ENCODE results near the gene GMEB2. TPM values are rescaled to one million over a fixed set of nuclear protein-coding genes. Genes with fewer than 3 reads are reported as not detected.
A peak's percentile ranks its signal among the peaks of the same experiment; 100 is the strongest.

The GMEB2 gene
- total and polyA plus RNA-seq, 7 experiments from 2014 or later, result 11.0 to 30.2 (median 21.9) TPM

DNA sequence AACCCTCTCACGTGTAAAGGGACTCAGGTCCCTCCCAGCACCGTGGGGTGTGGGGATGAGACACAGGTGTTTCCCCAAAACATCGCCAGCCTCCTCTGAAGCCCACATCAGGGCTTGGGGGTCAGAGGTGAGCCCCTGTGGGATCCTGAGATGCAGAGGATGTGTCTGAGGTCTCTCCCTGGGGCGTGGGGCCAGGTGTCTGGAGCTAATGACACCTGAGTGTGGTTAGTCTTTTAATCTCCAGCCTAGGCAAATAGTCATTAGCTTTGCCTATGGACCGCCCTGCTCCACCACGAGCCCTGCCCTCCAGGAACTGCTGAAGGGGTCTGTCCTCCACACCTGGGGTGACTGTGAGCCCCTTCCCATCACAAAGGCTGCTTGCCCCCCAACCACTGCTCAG, 81.1 kb downstream of the GMEB2 start:
- H3K27me3 Mint-ChIP-seq, result peaks cover 0 to 21% (median 5%) of the 10 kb centered on the region in 5 donors
- H3K27ac ChIP-seq (ENCODE audit: low read depth, low read length), result no peak overlapping the region
- H3K4me1 ChIP-seq (ENCODE audit: control insufficient read depth in 2 of 2, insufficient read depth in 2 of 2, low read length in 2 of 2), result no peaks in the 10 kb centered on the region
- POLR2A ChIA-PET, result no interaction called here
- CTCF ChIA-PET, result interaction anchor here (0.7 kb wide), 1 partner anchor 9 kb away, joined by 4 read pairs; the partner anchor contains the start of gene PTK6
- no peak overlapping the region for H3K4me3 ChIP-seq (ENCODE audit: low read length)
- ATAC-seq (peak; percentile 36), DNase-seq (no peak)
- H3K4me1 Mint-ChIP-seq, result peaks cover 2 to 8% (median 5%) of the 10 kb centered on the region in 7 donors
- no peaks in the 10 kb centered on the region for H3K27me3 ChIP-seq (ENCODE audit: control insufficient read depth in 2 of 2, insufficient read depth in 2 of 2, low read length in 2 of 2)
- no peaks in the 10 kb centered on the region for H3K36me3 ChIP-seq (ENCODE audit: control insufficient read depth in 2 of 3, insufficient read depth in 3 of 3, low read length in 3 of 3)
- intact Hi-C loops (cut with micrococcal nuclease), result no loop called here
- no peak overlapping the region for H3K27ac Mint-ChIP-seq
- no peaks in the 10 kb centered on the region for H3K36me3 Mint-ChIP-seq
- H3K9me3 Mint-ChIP-seq, result no peaks in the 10 kb centered on the region
- no peaks in the 10 kb centered on the region for H3K9me3 ChIP-seq (ENCODE audit: control insufficient read depth in 2 of 3, low read length in 3 of 3)
- H3K4me3 Mint-ChIP-seq, result no peak overlapping the region

DNA sequence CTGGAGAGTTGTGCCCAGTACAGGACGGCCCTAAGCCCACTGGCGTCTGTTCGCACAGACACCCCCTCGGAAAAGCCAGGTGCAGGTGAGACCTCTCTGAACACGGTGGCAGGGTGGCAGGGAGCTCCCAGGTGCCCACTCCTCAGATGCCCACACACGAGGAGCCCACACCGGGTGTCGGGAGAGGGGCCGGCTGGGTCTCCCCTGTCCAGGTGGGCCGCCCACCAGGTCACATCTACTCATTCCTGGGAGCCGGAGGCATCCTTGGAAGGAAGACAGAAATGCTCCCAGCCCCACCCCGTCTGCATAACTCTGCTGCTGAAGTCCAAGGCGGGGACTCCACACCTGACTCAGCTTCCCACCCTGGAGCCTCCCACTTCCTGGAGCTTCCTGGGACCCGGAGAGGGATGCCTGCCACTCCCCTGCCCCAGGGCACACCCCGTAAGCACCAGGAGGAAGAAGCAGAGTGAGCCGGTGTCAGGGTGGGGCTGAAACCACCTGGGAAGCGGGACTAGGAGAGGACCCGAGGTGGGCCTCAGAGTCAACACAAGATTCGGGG, 81.9 kb downstream of the GMEB2 start:
- no peak for ATAC-seq
- no peak for DNase-seq
- CTCF ChIA-PET, result interaction anchor here (0.5 to 0.6 kb wide), 2 partner anchors 13 to 37 kb away, joined by 3 read pairs; no protein-coding TSS in a partner anchor
- peaks cover 0 to 17% (median 5%) of the 10 kb centered on the region in 5 donors for H3K27me3 Mint-ChIP-seq
- no peaks in the 10 kb centered on the region for H3K9me3 ChIP-seq (ENCODE audit: control insufficient read depth in 2 of 3, low read length in 3 of 3)
- H3K4me1 Mint-ChIP-seq, result peaks cover under 1 to 8% (median 5%) of the 10 kb centered on the region in 7 donors
- no peaks in the 10 kb centered on the region for H3K27me3 ChIP-seq (ENCODE audit: control insufficient read depth in 2 of 2, insufficient read depth in 2 of 2, low read length in 2 of 2)
- no peaks in the 10 kb centered on the region for H3K36me3 ChIP-seq (ENCODE audit: control insufficient read depth in 2 of 3, insufficient read depth in 3 of 3, low read length in 3 of 3)
- no peaks in the 10 kb centered on the region for H3K4me1 ChIP-seq (ENCODE audit: control insufficient read depth in 2 of 2, insufficient read depth in 2 of 2, low read length in 2 of 2)
- POLR2A ChIA-PET, result interaction anchor here (1.6 kb wide), 1 partner anchor 8 kb away, joined by 4 read pairs; no protein-coding TSS in a partner anchor
- H3K4me3 Mint-ChIP-seq, result peak overlapping the region in 1 of 10 donors; percentile 1
- intact Hi-C loops (cut with micrococcal nuclease), result no loop called here
- H3K36me3 Mint-ChIP-seq, result no peaks in the 10 kb centered on the region
- H3K9me3 Mint-ChIP-seq, result no peaks in the 10 kb centered on the region
- H3K27ac ChIP-seq (ENCODE audit: low read depth, low read length), result no peak overlapping the region
- no peak overlapping the region for H3K4me3 ChIP-seq (ENCODE audit: low read length)
- peak overlapping the region in 2 of 9 donors; percentile 32 to 41 for H3K27ac Mint-ChIP-seq

DNA sequence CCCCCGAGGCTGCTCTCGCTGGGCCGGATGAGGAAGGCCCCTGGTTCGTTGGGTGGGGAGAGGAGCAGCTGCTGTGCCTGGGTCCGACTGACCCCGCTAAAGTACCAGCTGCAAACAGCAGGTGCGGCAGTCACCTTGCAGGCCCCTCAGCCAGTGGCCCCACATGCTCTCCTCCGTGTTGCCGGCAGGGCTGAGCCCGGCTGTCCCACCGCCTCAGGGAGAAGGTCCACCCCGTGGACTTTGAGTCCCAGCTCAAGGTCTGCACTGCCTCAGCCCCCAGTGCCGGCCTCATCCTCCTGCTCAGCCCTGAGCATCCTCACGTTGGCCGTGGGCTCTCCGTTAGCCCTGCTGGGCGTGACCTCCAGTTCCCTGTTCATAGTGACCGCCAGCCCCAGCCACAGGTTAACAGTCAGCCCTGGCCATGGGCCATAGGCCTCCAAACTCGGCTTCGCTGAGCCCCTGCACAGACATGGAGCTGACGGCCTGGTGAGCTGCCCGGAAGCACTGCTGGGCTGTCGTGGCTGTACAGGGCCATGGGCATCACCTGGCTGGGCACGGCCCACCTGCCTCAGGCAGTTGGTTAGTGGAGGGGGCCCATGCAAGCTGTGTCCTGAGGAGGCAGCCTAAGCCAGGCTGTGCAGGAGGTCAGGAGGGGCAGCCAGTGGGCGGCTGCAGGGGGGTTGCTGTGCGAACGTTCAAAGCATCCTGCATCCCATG, 82.5 kb downstream of the GMEB2 start:
- intact Hi-C loops (cut with micrococcal nuclease), result no loop called here
- Histone ChIP-seq H3K27ac (ENCODE audit: low read depth, low read length) (no peak overlapping the region), H3K4me1 (ENCODE audit: control insufficient read depth in 2 of 2, insufficient read depth in 2 of 2, low read length in 2 of 2) (no peaks in the 10 kb centered on the region), H3K36me3 (ENCODE audit: control insufficient read depth in 2 of 3, insufficient read depth in 3 of 3, low read length in 3 of 3) (no peaks in the 10 kb centered on the region), H3K27me3 (ENCODE audit: control insufficient read depth in 2 of 2, insufficient read depth in 2 of 2, low read length in 2 of 2) (no peaks in the 10 kb centered on the region), H3K9me3 (ENCODE audit: control insufficient read depth in 2 of 3, low read length in 3 of 3) (no peaks in the 10 kb centered on the region), H3K4me3 (ENCODE audit: low read length) (no peak overlapping the region)
- ATAC-seq (no peak), DNase-seq (no peak)
- no peaks in the 10 kb centered on the region for H3K9me3 Mint-ChIP-seq
- H3K27me3 Mint-ChIP-seq, result peaks cover 0 to 11% (median 2%) of the 10 kb centered on the region in 5 donors
- peaks cover 0 to 8% (median 4%) of the 10 kb centered on the region in 7 donors for H3K4me1 Mint-ChIP-seq
- ChIA-PET POLR2A (interaction anchor here (1.6 kb wide), 1 partner anchor 9 kb away, joined by 4 read pairs; no protein-coding TSS in a partner anchor), CTCF (interaction anchor here (0.5 to 1.5 kb wide), 3 partner anchors 13 to 113 kb away, joined by 3 read pairs; partner anchors contain the start of gene RTEL1)
- peak overlapping the region in 1 of 9 donors; percentile 41 for H3K27ac Mint-ChIP-seq
- H3K4me3 Mint-ChIP-seq, result no peak overlapping the region
- H3K36me3 Mint-ChIP-seq, result no peaks in the 10 kb centered on the region

DNA sequence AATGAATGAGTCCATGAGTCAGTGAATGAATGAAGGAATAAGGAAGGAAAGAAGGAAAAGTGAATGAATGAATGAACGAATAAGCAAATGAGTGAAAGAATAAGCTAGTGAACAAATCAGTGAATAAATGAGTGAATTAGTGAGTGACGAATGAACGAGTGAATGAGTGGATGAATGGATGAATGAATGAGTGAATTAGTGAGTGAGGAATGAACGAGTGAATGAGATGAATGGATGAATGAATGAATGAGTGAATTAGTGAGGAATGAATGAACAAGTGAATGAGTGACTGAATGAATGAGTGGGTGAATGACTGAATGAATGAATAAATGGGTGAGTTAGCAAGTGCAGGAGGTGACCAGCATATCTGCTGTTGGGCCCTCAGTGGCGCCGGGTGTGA, 83.2 kb downstream of the GMEB2 start:
- no peaks in the 10 kb centered on the region for H3K36me3 Mint-ChIP-seq

DNA sequence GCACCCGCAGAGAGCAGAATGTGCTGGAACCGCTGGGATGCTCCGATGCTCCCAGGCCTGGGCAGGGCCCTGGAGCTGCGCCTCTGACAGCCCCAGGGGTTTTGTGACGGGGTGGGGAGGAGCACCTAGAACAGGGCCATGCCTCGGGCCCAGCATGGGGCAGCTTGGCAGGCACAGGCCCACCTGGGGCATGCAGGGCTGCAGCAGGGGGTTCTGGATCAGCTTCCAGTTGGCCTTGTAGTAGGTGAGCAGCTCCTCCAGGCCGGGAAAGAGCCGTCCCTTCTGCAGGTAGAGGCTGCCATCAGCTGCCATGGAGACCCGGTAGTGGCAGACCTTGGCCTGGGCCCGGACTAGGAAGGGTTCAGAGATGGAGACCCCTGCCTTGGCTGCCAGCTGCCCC, 83.8 kb downstream of the GMEB2 start:
- no peaks in the 10 kb centered on the region for H3K27me3 ChIP-seq (ENCODE audit: control insufficient read depth in 2 of 2, insufficient read depth in 2 of 2, low read length in 2 of 2)
- H3K4me1 ChIP-seq (ENCODE audit: control insufficient read depth in 2 of 2, insufficient read depth in 2 of 2, low read length in 2 of 2), result peaks cover 8 to 12% of the 10 kb centered on the region in 2 donors
- no peaks in the 10 kb centered on the region for H3K9me3 ChIP-seq (ENCODE audit: control insufficient read depth in 2 of 3, low read length in 3 of 3)
- no peak for ATAC-seq
- Mint-ChIP-seq H3K36me3 (no peaks in the 10 kb centered on the region), H3K27ac (no peak overlapping the region), H3K9me3 (no peaks in the 10 kb centered on the region), H3K4me3 (no peak overlapping the region), H3K27me3 (peaks cover 0 to 8% (median 0%) of the 10 kb centered on the region in 5 donors), H3K4me1 (peaks cover 0 to 8% (median 5%) of the 10 kb centered on the region in 7 donors)
- no peak for DNase-seq
- H3K27ac ChIP-seq (ENCODE audit: low read depth, low read length), result no peak overlapping the region
- intact Hi-C loops (cut with micrococcal nuclease), result no loop called here
- CTCF ChIA-PET, result interaction anchor here (1.5 kb wide), 1 partner anchor 115 kb away, joined by 3 read pairs; the partner anchor contains the start of gene RTEL1
- H3K36me3 ChIP-seq (ENCODE audit: control insufficient read depth in 2 of 3, insufficient read depth in 3 of 3, low read length in 3 of 3), result no peaks in the 10 kb centered on the region
- POLR2A ChIA-PET, result no interaction called here
- no peak overlapping the region for H3K4me3 ChIP-seq (ENCODE audit: low read length)

More for the DNA sequence above, 83.2 kb downstream of the GMEB2 start:
- intact Hi-C loops (cut with micrococcal nuclease), result no loop called here
- Histone ChIP-seq H3K27me3 (ENCODE audit: control insufficient read depth in 2 of 2, insufficient read depth in 2 of 2, low read length in 2 of 2) (no peaks in the 10 kb centered on the region), H3K4me1 (ENCODE audit: control insufficient read depth in 2 of 2, insufficient read depth in 2 of 2, low read length in 2 of 2) (peaks cover 3 to 7% of the 10 kb centered on the region in 2 donors), H3K36me3 (ENCODE audit: control insufficient read depth in 2 of 3, insufficient read depth in 3 of 3, low read length in 3 of 3) (no peaks in the 10 kb centered on the region), H3K4me3 (ENCODE audit: low read length) (no peak overlapping the region), H3K9me3 (ENCODE audit: control insufficient read depth in 2 of 3, low read length in 3 of 3) (no peaks in the 10 kb centered on the region), H3K27ac (ENCODE audit: low read depth, low read length) (no peak overlapping the region)
- ATAC-seq (no peak), DNase-seq (no peak)
- POLR2A ChIA-PET, result no interaction called here
- CTCF ChIA-PET, result interaction anchor here (1.5 kb wide), 1 partner anchor 114 kb away, joined by 3 read pairs; the partner anchor contains the start of gene RTEL1
- H3K27me3 Mint-ChIP-seq, result peaks cover 0 to 8% (median 0%) of the 10 kb centered on the region in 5 donors
- H3K4me1 Mint-ChIP-seq, result peaks cover 0 to 8% (median 5%) of the 10 kb centered on the region in 7 donors
- peak overlapping the region in 1 of 10 donors; percentile 2 for H3K4me3 Mint-ChIP-seq
- H3K27ac Mint-ChIP-seq, result no peak overlapping the region
- H3K9me3 Mint-ChIP-seq, result no peaks in the 10 kb centered on the region

DNA sequence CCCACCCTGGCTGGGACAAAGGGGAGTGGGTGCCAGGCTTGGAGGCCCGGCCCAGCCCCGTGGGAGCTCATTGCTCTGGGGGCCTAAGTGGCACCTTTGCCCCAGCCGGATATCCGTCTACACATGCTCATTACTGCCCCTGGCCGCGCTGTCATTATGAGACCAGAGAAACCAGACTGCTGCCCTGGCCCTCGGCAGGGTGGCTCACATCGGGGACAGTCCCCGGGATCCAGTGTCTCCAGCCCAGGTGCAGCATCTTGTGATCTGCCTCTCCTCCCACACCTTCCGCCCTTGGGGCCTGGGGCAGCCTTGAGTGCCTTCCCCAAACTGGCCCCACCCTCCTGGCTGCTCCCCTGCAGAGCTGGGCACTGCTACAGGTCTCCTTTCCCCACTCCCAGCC, 84.2 kb downstream of the GMEB2 start:
- H3K4me1 ChIP-seq (ENCODE audit: control insufficient read depth in 2 of 2, insufficient read depth in 2 of 2, low read length in 2 of 2), result peaks cover 8 to 12% of the 10 kb centered on the region in 2 donors
- H3K4me3 ChIP-seq (ENCODE audit: low read length), result no peak overlapping the region
- no peaks in the 10 kb centered on the region for H3K9me3 Mint-ChIP-seq
- peaks cover 0 to 8% (median 0%) of the 10 kb centered on the region in 5 donors for H3K27me3 Mint-ChIP-seq
- peaks cover 3 to 10% (median 5%) of the 10 kb centered on the region in 7 donors for H3K4me1 Mint-ChIP-seq
- H3K27ac Mint-ChIP-seq, result no peak overlapping the region
- H3K36me3 ChIP-seq (ENCODE audit: control insufficient read depth in 2 of 3, insufficient read depth in 3 of 3, low read length in 3 of 3), result no peaks in the 10 kb centered on the region
- CTCF ChIA-PET, result interaction anchor here (1.5 kb wide), 1 partner anchor 115 kb away, joined by 3 read pairs; the partner anchor contains the start of gene RTEL1
- DNase-seq (no peak), ATAC-seq (no peak)
- H3K4me3 Mint-ChIP-seq, result no peak overlapping the region
- POLR2A ChIA-PET, result no interaction called here
- H3K36me3 Mint-ChIP-seq, result no peaks in the 10 kb centered on the region
- intact Hi-C loops (cut with micrococcal nuclease), result no loop called here
- H3K27me3 ChIP-seq (ENCODE audit: control insufficient read depth in 2 of 2, insufficient read depth in 2 of 2, low read length in 2 of 2), result no peaks in the 10 kb centered on the region
- no peak overlapping the region for H3K27ac ChIP-seq (ENCODE audit: low read depth, low read length)
- no peaks in the 10 kb centered on the region for H3K9me3 ChIP-seq (ENCODE audit: control insufficient read depth in 2 of 3, low read length in 3 of 3)

Measured in naive thymus-derived CD4-positive, alpha-beta T cell (primary cell).